ENCODE data around the gene ARAF. TPM values are rescaled to one million over a fixed set of nuclear protein-coding genes. Genes with fewer than 3 reads are reported as not detected.
"Not testable (repeated sequence)": the region's sequence is repeated elsewhere in the genome, so short reads cannot be mapped to it uniquely, and the experiment has no call there.

Gene ARAF
- polyA plus RNA-seq (2013, experiment 1 of 2): 42.4 TPM
- 41.0 TPM for polyA plus RNA-seq (2013, experiment 2 of 2)

DNA sequence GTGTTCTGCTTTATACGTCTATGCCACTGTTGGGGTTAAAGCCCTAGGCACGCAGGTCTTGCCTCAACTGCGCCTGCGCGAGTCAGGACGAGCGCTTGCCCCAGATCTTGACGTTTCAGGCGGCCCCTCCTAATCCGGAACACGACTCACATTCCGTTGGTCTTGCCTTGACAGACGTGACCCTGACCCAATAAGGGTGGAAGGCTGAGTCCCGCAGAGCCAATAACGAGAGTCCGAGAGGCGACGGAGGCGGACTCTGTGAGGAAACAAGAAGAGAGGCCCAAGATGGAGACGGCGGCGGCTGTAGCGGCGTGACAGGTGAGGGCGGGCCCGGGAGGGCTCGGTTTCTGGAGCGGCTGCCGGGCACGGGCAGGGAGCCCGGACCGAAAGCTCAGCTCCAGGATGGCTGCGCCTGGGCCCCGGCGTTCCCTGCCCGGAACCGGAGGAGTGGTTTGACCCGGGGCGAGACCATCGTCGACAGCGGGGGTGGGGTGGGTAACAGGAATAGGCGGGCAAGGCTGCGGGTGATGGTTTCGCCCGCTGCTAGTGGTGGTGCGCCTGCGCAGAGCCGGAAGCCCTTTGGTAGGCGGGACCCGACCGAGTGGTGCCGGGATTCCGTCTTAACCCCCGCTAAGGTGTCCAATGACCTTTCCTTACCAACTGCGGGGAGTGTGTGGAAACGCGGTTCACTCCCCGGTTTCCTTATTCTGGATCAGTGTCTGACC, at the start of gene ARAF:
ARAF (plus strand) TSS at position 272 of the 725 bp plus-strand sequence. CDS start 1,763 bp downstream, outside the sequence.
- Histone ChIP-seq H3K9ac (ENCODE audit: low read length) (peak within 1 kb of the TSS; percentile 84), H3K27ac (ENCODE audit: low read depth, low read length) (peak within 1 kb of the TSS; percentile 81), H3K56ac (ENCODE audit: low read length) (peak within 1 kb of the TSS; percentile 91), H2BK5ac (ENCODE audit: low read length) (no peak within 1 kb of the TSS), H3K36me3 (ENCODE audit: control insufficient read depth, insufficient read depth, low read length) (no peaks in the 10 kb centered on the region), H3K4me1 (ENCODE audit: control insufficient read depth, low read depth, low read length) (no peaks in the 10 kb centered on the region), H2AK5ac (ENCODE audit: low read length) (no peak within 1 kb of the TSS), H3K4me2 (ENCODE audit: low read length) (peak within 1 kb of the TSS; percentile 56), H3K23ac (ENCODE audit: low read length) (no peak within 1 kb of the TSS), H4K5ac (ENCODE audit: low read length) (no peak within 1 kb of the TSS), H2BK15ac (replicated peaks; ENCODE audit: low read depth) (no peak within 1 kb of the TSS), H3K18ac (ENCODE audit: low read length) (peak within 1 kb of the TSS; percentile 90), H2BK120ac (ENCODE audit: low read depth, low read length) (no peak within 1 kb of the TSS), H3K4me3 (ENCODE audit: low read length) (peak within 1 kb of the TSS; percentile 80), H4K8ac (ENCODE audit: low read depth, low read length) (no peak within 1 kb of the TSS), H3K79me2 (ENCODE audit: control insufficient read depth, insufficient read depth, low read length) (peaks cover 4% of the 10 kb centered on the region), H3K79me1 (ENCODE audit: low read length) (no peaks in the 10 kb centered on the region), H3K27me3 (ENCODE audit: insufficient read depth, low read length, poor library complexity) (no peaks in the 10 kb centered on the region), H3K4ac (ENCODE audit: low read depth, low read length) (peak within 1 kb of the TSS; percentile 79)
- peak; percentile 100 for DNase-seq
- no CpG with 5 or more reads among the region's 59 CpGs for WGBS (ENCODE audit: extremely low coverage, insufficient coverage, low lambda C conversion rate)

DNA sequence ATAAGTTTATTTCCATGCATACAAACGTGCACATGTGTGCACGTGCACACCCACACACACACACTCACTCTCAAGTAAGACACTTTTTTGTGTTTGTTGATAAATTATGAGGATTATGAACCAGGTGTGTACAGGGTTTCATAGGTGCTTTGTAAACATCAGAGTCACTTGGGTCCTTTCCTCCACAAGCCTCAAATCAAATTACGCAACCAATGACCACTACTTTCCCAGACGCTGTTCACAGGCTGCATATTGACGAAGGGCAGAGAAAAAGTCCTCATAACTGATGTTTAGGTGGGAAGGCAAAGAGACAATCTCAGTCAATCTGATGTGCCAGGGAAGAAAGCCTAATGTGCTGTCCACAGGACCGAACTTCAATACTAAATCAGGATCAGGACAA, 48.6 kb upstream of the ARAF start:
- H2BK5ac ChIP-seq (ENCODE audit: low read length); H3K4me3 ChIP-seq (ENCODE audit: low read length); H3K27me3 ChIP-seq (ENCODE audit: insufficient read depth, low read length, poor library complexity); H2AK5ac ChIP-seq (ENCODE audit: low read length); H3K23ac ChIP-seq (ENCODE audit: low read length); H2BK15ac ChIP-seq (replicated peaks; ENCODE audit: low read depth); H3K18ac ChIP-seq (ENCODE audit: low read length); H3K4ac ChIP-seq (ENCODE audit: low read depth, low read length); DNase-seq; H2BK120ac ChIP-seq (ENCODE audit: low read depth, low read length); H3K27ac ChIP-seq (ENCODE audit: low read depth, low read length); H3K9ac ChIP-seq (ENCODE audit: low read length); H3K79me2 ChIP-seq (ENCODE audit: control insufficient read depth, insufficient read depth, low read length); H3K36me3 ChIP-seq (ENCODE audit: control insufficient read depth, insufficient read depth, low read length); H3K4me2 ChIP-seq (ENCODE audit: low read length); H3K79me1 ChIP-seq (ENCODE audit: low read length); H3K4me1 ChIP-seq (ENCODE audit: control insufficient read depth, low read depth, low read length); H4K8ac ChIP-seq (ENCODE audit: low read depth, low read length); H4K5ac ChIP-seq (ENCODE audit: low read length); H3K56ac ChIP-seq (ENCODE audit: low read length): not testable (repeated sequence)
- no CpG with 5 or more reads among the region's 6 CpGs for WGBS (ENCODE audit: extremely low coverage, insufficient coverage, low lambda C conversion rate)

DNA sequence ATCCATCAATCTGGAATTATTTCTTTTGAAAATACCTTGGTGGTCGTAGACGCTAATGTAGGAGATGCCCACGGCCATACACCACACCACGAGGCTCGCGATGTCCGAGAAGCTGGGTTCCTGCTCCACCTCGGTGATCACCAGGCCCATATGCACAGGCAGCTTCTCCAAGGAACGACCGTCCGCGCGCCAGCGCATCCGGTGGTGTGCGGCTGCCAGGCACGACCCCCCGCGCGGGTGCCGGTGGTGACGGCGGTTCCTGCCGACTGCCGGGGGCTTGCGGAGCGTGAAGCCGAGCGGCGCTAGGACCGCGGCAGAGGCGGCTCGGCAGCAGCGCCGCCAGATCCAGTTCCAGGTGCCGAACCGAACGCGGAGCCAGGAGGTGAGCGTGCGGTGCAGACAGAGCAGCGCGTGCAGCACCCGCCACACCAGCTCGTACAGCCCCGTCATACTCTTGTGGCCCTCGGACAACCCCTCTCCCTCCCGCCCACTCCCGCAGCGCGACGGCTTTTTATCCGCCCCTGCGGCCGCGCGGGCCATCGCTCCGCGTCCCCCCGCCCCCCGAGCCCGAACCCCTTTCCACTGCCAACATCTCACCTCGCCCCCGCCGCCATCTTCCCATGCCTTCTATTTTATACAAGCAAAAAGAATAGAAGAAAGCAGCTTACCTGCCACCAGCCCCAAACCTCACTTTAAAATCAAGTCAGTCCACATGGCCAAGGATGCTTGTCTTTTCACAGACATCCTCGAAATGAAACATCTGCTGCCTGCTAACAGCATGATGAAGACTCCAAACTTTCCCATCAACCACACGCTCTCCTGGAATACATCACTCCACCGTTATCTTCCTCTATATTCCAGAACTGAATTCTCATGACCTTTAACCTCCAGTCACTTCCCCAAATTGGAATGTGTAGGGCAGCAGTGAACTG, 47.7 kb upstream of the ARAF start:
- H2BK120ac ChIP-seq (ENCODE audit: low read depth, low read length); H3K27me3 ChIP-seq (ENCODE audit: insufficient read depth, low read length, poor library complexity); H2BK15ac ChIP-seq (replicated peaks; ENCODE audit: low read depth); H3K4me1 ChIP-seq (ENCODE audit: control insufficient read depth, low read depth, low read length); H3K36me3 ChIP-seq (ENCODE audit: control insufficient read depth, insufficient read depth, low read length); H3K18ac ChIP-seq (ENCODE audit: low read length); H3K27ac ChIP-seq (ENCODE audit: low read depth, low read length); H4K8ac ChIP-seq (ENCODE audit: low read depth, low read length); H2BK5ac ChIP-seq (ENCODE audit: low read length); H3K79me2 ChIP-seq (ENCODE audit: control insufficient read depth, insufficient read depth, low read length); H2AK5ac ChIP-seq (ENCODE audit: low read length); H3K23ac ChIP-seq (ENCODE audit: low read length); H3K4me3 ChIP-seq (ENCODE audit: low read length); H4K5ac ChIP-seq (ENCODE audit: low read length); H3K79me1 ChIP-seq (ENCODE audit: low read length); H3K4ac ChIP-seq (ENCODE audit: low read depth, low read length): not testable (repeated sequence)
- WGBS (ENCODE audit: extremely low coverage, insufficient coverage, low lambda C conversion rate): no CpG with 5 or more reads among the region's 70 CpGs
- DNase-seq: peak; percentile 2
- H3K56ac ChIP-seq (ENCODE audit: low read length): peak overlapping the region; percentile 56
- H3K9ac ChIP-seq (ENCODE audit: low read length): peak overlapping the region; percentile 40
- peak overlapping the region; percentile 54 for H3K4me2 ChIP-seq (ENCODE audit: low read length)

DNA sequence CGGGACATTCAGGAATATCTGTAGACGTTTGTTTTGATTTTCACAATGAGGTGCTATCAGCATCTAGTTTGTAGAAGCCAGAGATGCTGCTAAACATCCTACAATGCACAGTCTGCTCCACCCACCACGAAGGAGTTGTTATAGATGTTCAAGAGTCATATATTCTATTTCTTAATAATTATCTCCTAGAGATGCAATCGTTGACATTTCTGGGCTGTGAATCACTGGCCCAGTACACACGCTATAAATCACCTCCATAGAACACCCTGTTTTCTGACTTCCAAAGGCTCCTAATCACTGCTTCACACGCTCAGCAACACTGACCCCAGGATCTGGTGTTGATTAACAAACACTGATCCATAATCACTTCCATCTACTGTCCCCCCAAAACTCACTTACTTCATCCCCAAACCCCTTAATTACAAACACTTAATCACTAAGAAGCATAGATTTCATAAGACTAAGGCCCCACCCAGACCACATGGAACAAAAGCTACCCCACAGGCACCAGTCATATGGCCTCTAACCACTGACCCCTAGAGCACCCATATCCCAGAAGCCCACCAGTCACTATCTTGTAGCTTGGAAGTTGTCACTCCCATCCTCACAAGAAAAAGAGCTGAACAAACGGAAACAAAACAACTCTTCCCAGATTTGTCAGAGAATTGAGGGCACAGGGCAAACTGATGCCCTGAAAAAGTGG, 46.3 kb upstream of the ARAF start:
- Histone ChIP-seq H2BK120ac (ENCODE audit: low read depth, low read length) (no peak overlapping the region), H3K23ac (ENCODE audit: low read length) (no peak overlapping the region), H3K18ac (ENCODE audit: low read length) (no peak overlapping the region), H3K27ac (ENCODE audit: low read depth, low read length) (no peak overlapping the region), H2AK5ac (ENCODE audit: low read length) (no peak overlapping the region), H3K4me1 (ENCODE audit: control insufficient read depth, low read depth, low read length) (no peaks in the 10 kb centered on the region), H3K9ac (ENCODE audit: low read length) (no peak overlapping the region), H4K8ac (ENCODE audit: low read depth, low read length) (no peak overlapping the region), H3K56ac (ENCODE audit: low read length) (no peak overlapping the region), H3K4ac (ENCODE audit: low read depth, low read length) (no peak overlapping the region), H3K36me3 (ENCODE audit: control insufficient read depth, insufficient read depth, low read length) (no peaks in the 10 kb centered on the region), H2BK5ac (ENCODE audit: low read length) (no peak overlapping the region), H3K79me2 (ENCODE audit: control insufficient read depth, insufficient read depth, low read length) (no peaks in the 10 kb centered on the region), H3K4me3 (ENCODE audit: low read length) (no peak overlapping the region), H3K4me2 (ENCODE audit: low read length) (no peak overlapping the region), H4K5ac (ENCODE audit: low read length) (no peak overlapping the region), H3K27me3 (ENCODE audit: insufficient read depth, low read length, poor library complexity) (no peaks in the 10 kb centered on the region), H3K79me1 (ENCODE audit: low read length) (no peaks in the 10 kb centered on the region), H2BK15ac (replicated peaks; ENCODE audit: low read depth) (no peak overlapping the region)
- WGBS (ENCODE audit: extremely low coverage, insufficient coverage, low lambda C conversion rate): no CpG with 5 or more reads among the region's 7 CpGs
- no peak for DNase-seq

DNA sequence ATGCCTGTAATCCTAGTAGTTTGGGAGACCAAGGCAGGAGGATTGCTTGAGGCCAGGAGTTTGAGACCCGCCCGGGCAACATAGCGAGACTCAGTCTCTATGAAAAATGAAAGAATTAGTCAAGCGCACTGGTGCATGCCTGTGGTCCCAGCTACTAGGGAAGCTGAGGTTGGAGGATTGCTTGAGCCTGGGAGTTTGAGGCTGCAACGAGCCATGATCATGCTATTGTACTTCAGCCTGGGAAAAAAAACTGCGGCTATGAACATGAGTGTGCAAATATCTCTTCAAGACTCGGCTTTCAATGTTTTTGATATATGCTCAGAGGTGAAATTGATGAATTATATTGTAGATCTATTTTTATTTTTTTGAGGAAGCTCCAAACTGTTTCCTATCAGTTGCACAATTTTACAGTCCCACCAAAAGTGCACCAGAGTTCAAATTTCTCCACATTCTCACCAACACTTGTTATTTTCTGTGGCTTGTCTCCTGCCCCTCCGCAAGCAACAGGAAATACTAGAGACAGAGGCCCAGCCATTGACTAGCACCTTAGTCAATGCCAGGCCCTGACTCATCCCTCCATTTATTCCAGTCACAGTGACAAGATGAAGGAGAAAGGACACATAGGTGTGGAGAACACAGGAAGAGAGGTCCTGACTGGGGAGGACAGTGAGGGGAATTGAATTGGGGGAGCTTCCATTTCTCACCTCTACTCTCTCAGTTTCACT, 44.9 kb upstream of the ARAF start:
- WGBS (ENCODE audit: extremely low coverage, insufficient coverage, low lambda C conversion rate): no CpG with 5 or more reads among the region's 8 CpGs
- no peak overlapping the region for H2BK5ac ChIP-seq (ENCODE audit: low read length)
- no peaks in the 10 kb centered on the region for H3K4me1 ChIP-seq (ENCODE audit: control insufficient read depth, low read depth, low read length)
- no peak overlapping the region for H3K4me2 ChIP-seq (ENCODE audit: low read length)
- peak; percentile 50 for DNase-seq
- H3K9ac ChIP-seq (ENCODE audit: low read length): no peak overlapping the region
- H2AK5ac ChIP-seq (ENCODE audit: low read length): no peak overlapping the region
- no peaks in the 10 kb centered on the region for H3K79me2 ChIP-seq (ENCODE audit: control insufficient read depth, insufficient read depth, low read length)
- no peak overlapping the region for H3K4me3 ChIP-seq (ENCODE audit: low read length)
- H2BK120ac ChIP-seq (ENCODE audit: low read depth, low read length): no peak overlapping the region
- no peak overlapping the region for H3K18ac ChIP-seq (ENCODE audit: low read length)
- no peaks in the 10 kb centered on the region for H3K36me3 ChIP-seq (ENCODE audit: control insufficient read depth, insufficient read depth, low read length)
- no peaks in the 10 kb centered on the region for H3K79me1 ChIP-seq (ENCODE audit: low read length)
- H3K4ac ChIP-seq (ENCODE audit: low read depth, low read length): no peak overlapping the region
- H3K27me3 ChIP-seq (ENCODE audit: insufficient read depth, low read length, poor library complexity): no peaks in the 10 kb centered on the region
- H3K56ac ChIP-seq (ENCODE audit: low read length): no peak overlapping the region
- no peak overlapping the region for H4K5ac ChIP-seq (ENCODE audit: low read length)
- no peak overlapping the region for H3K27ac ChIP-seq (ENCODE audit: low read depth, low read length)
- H3K23ac ChIP-seq (ENCODE audit: low read length): no peak overlapping the region
- H4K8ac ChIP-seq (ENCODE audit: low read depth, low read length): no peak overlapping the region
- H2BK15ac ChIP-seq (replicated peaks; ENCODE audit: low read depth): no peak overlapping the region
